Stimulated activated CD4-positive, alpha-beta T cell treated with anti-CD3 and anti-CD28 coated beads, Interleukin-1b, Interleukin-23, amount 100 ng/mL, for 24 hours (primary cell): Measurements from ENCODE around the gene PIK3CA.

Source experiments
- DNase-seq, 4 experiments: peaks; one replicate each; pipeline ENCODE4 v3.0.0-alpha.2; 2020; ENCODE audit warnings: low read depth in 4 of 4, low spot score in 1 of 4

Gene PIK3CA

DNA sequence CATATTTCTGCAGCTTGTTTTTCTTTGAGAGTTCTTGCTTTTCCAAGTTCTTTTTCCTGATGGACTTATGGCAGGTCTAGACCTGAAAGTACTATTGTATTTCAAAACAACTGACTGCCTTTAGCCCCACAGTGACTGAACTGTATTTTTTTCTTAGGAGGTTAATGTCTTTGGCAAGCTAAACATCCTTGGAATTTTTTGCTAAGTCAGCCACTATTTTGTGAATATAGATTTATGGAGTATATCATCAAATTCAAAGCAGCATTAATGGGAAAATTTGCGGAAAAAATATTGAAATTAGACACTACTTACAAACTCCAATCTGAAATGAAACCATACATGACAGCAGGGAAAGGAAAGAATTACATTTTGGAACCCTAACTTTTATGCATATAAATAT, 8.6 kb downstream of the PIK3CA start:
- no peak for DNase-seq

DNA sequence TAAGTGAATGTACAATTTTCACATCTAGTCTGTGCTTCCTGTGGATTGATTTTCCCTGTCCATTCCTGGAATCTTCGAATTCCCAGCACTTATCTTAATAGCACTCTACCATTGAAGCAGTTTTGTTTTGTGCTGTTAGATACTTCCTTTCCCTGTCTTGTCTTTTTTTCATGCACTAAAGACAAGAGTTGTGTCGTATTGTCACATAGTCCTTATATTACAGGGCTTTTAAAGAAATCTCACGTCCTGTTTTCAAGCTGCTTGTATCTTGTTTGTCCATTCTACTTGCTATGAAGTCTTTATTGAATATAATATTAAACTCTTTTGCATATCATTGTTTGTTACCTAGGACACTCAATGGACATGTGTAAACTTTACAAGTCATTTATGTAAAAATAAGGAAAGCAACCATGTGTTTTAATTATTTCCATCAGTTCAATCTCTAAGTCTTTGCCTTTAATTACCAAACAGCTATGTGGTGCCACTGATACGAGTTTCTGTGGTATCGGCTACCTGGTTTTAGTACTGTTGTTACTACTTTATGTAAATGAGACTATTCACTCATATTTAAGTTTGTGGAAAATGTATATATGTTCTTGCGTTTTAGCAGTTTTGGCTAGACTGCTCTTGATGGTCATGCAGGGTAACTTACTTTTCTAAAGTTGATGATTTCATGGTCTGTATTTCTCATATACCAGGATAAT, 10.3 kb downstream of the PIK3CA start:
- DNase-seq: no peak

DNA sequence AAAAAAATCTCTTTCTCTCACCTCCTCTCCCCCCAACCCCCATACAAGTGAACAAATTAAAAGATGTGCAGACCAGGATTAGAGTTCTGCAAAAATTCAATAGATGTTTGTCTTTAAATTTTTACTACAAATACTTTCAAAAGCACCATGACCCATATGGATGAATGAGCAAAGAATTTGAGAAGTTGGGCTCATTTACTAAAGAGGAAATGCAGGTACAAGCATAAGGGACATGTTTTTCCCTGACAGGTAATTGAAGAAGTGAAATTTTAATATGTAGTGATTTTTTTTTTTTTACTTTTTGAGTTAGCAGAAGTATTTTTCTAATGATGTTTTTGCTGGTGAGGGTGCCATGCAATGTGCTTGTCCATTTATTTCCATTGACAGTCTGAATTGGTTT, 15.3 kb downstream of the PIK3CA start:
- no peak for DNase-seq

DNA sequence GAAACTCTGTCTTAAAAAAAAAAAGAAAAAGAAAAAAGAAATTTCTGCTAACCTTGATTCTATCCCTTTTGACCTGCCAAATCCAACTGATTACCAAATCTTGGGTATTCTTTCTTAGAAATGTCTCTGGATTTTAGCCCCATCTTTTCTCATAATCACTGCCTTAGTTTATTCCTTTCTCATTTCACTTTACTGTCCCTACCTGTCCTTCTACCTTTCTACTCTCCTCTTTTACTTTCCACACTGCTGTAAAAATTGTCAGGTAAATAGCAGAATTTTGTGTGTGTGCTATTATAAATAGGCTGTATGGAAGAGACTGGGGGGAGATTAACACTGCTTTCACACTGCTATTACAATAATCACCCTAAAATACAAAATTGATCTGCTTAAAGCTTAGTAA, 16.7 kb downstream of the PIK3CA start:
- no peak for DNase-seq

DNA sequence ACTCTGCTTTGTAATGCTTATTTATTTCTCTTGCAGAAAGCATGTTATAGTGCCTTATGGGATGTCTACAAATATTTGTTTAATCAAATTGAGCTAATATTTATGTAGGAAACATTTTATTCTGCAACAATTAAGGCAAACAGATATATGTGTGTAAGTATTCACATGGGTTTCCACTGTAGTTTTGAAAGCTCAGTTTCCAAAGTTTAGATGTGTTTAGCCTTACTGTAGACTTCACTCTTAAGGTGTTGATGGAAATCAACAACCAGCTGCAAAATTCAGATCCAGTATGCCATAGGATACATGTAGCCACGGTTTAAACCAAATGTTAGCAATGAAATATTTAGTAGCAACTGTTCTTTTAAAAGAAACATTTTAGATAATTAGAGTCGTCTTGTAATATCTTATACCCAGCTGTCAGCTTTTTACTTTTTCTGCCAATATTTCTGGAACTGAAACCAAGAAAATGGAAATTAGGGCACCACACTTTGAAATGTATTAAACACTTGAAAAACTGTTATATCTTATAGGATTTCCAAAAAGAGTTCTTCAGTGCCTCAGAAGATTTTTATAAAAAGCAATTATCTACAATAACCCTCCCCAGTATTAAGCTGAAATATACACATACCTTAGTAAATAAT, 18.5 kb downstream of the PIK3CA start:
- DNase-seq: no peak

DNA sequence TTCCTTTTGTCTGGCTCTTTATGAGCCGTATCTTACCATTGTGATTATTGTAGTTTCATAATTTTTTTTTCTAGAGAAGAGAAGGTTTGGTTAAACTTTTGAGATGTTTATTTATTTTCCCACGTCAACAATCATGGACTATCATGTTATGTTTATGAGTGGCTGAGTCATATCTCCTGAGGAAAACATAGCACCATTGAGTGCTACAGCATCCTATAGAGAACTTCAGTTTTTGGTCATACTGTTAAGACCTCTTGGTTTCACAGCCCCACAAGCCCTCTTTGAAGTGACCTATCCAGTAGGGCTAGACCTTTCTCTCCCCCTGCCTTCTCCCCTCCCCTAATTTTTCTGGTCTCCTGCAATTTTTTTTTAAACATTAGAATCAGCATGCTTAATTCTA, 20.8 kb downstream of the PIK3CA start:
- DNase-seq: no peak

DNA sequence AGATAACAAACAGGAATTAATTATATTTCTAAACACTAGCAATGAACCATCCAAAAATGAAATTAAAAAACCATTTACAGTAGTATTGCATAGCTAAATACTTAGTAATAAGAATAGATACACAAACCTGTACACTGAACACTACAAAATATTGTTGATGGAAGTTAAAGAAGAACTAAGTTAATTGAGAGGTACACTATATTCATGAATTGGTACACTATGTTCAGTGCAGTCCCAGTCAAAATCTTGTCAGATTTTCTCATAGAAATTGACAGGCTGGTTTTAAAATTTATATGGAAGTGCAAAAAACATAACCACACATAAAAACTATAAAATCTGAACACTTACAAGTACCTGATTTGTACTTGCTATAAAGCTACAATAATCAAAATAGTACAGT, 24.4 kb downstream of the PIK3CA start:
- DNase-seq: no peak

DNA sequence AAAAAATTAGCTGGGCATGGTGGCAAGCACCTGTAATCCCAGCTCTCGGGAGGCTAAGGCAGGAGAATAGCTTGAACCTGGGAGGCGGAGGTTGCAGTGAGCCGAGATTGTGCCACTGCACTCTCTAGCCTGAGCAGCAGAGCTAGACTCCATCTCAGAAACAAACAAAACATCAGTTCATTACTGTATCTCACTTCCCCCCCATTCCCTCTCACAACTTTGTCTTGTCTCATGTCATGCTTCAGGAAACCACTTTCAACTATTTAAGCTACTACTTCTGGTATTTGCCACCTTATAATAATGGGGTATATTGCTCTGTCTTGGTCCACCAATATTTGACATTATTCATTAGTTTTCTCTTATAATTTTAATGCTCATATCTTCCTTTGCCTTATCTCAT, 26.2 kb downstream of the PIK3CA start:
- no peak for DNase-seq

DNA sequence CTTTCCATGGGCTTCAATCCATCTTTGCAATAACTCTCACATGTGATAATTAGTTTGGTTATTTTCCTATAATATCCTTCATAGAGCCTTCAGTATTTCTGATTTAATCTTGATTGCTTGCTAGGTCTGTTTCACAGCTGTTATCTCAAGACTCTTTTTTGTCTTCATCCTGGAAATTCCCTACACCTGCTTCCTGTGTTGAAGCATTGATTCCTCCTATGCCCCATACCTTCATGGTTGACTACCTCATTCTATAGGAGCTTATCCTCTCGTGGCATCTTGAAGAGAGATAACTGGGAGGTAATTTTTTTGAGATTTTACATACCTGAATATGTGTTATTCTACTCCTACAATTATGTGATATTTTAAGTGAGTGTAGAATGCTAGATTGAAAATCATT, 26.7 kb downstream of the PIK3CA start:
- no peak for DNase-seq

DNA sequence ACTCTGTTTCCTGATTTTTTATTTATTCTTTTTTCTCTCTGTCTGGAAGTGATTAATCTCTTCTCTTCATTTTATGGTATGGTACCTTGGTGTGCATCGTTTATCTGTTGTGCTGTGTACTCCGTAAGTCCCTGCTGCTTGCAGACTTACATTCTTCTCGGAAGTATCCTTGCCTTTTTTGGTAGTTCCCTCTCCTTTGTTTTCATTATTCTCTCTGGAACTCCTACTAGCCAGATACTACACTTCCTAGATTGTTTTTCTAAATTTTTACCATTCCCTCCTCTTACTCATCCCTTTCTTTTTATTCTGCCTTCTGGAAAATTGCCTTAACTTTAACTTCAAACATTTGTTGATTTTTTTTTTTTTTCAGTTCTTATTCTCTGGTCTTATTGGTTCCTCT, 27.2 kb downstream of the PIK3CA start:
- no peak for DNase-seq

DNA sequence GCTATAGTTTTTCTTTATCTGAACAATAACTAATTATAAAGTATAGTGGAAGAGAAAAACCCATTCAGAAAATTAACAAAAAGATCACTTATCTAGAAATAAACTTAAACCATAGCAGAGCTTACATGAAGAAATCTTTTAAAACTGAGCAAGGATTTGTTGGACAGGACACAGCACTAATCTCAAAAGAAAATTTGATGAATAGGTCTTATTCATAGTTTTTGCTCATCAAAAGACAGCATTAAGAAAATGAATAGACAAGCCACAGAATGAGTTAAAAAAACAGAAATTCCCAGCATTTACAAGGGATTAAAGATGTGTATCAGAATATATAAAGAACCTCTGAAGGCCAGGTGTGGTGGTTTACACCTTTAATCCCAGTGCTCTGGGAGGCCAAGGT, 29.5 kb downstream of the PIK3CA start:
- DNase-seq: no peak

DNA sequence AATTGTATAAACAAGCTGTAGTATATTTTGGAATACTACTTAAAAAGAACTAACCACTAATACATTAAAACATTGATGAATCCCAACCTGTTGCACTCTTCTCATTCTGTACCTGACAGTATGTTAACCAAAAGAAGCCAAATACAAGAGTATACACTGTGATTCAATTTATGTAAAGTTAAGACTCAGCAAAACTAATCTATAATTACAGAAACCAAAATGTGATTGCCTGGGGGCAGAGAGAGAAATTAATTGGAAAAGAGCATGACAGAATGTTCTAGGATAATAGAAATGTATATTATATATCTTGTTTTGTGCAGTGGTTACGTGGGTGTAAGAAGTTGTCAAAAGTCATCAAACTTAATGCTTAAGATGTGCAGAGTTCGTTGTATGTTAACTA, 31.1 kb downstream of the PIK3CA start:
- no peak for DNase-seq

DNA sequence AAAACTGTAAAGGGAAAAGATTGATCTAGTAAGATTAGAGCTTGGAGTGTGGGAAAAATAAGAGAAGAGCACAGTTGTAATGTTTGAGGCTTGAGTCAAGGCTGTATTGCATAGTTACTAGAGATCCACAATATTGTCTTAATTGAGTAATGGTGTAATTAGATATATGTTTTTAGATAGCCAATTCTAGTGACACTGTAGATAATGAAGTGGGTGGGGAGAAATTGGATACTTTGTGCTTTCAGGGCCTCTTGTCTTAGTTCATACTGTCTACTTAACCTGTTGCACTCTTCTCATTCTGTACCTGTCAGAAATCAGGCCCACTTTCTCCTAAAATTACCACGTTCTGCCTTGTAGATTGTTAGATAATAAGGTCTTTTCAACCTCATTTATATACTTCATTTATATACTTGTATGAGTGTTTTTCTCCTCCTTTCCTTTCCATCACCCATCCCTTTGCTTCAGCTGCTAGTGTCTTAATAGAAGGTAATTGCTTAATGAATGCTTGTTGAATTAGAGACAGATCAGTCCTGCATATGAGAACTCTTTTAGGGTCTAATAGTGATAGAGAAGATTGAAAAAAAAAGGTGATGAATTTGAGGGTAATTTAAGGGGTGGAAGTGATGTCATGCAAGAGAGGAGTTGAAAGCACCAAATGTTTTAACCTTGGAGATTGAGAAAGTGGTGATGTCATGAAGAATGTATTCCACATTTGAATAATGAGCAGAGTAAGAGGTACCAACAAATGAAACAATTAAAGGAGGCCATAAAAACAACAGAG, 32.0 kb downstream of the PIK3CA start:
- DNase-seq: no peak

DNA sequence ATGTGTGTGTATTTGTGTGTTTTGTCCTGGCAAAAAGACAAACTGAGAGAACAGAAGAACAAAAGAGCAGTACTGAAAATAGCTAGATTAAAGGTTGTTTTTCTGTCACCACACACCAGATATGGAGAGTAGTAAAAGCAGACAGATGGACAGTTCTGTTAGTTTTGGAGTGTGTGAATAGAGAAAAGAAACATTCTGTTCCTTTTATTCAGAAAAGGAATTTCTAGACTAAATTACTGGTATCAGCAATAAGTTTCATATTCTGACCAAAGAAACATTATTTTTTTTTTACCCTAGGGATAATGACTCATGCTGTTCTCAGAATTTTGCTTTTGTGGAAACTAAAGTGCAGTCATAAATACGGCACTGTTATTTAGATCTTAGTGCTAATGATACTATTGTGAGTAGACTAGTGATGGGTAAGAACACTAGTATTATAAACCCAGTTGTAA, 32.9 kb downstream of the PIK3CA start:
- DNase-seq: no peak

DNA sequence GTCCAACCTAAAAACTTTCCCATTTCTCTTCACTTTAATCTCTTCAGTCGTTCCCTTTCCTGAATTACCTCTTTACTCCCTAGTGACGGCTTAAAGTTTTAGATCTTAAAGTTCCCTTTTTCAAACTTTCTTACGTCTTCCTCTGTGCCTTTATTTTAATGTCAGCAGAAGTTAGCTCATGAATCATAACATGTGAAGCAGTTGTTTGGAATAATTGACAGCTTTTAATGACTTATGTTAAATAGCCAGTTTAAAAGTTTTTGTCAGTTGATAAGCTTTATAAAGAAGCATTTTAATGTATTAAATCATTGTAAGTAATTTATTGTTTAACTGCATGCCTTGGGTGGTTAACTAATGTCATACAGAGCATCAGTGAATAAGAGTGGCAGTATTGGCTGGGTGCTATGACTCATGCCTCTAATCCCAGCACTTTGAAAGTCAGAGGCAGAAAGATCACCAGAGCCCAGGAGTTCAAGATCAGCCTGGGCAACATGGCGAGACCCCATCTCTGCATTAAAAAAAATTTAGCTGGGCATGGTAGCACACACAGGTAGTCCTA, 33.9 kb downstream of the PIK3CA start:
- DNase-seq: no peak

DNA sequence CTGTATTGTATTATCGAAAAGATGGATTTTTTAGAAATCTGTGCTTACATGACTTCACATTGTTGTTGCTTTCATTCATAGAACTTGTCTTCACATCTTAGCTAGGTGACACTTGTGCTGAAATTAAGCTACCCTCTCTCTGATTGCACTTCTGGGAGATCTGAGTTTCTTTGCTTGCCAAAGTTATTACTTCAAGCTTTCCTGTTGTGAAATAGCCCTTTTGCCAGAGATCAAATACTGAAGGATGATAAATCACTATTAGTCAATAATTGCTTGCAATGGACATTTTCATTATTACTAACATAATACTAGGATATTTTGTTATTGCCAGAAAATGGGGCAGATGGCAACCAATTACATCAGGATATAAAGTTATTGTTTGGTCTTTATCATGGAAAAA, 34.7 kb downstream of the PIK3CA start:
- no peak for DNase-seq

DNA sequence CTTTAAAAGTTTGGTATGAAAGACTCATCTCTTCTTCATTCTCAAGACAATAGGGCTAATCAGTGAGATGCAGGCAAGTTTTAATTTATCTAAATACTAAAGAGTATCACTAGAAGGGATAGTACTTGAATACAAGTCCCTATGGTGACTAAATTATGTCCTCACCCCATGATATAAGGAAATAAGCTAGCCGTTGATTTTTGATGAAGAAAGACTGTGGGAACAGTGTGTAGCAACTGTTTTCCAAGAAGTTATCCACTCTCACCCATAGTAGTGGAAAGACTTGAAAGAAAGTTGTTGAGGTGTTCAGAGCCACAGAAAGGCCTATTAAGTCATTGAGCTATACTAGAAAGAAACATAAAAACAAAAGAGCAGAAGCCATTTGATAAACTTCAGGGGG, 36.7 kb downstream of the PIK3CA start:
- no peak for DNase-seq

DNA sequence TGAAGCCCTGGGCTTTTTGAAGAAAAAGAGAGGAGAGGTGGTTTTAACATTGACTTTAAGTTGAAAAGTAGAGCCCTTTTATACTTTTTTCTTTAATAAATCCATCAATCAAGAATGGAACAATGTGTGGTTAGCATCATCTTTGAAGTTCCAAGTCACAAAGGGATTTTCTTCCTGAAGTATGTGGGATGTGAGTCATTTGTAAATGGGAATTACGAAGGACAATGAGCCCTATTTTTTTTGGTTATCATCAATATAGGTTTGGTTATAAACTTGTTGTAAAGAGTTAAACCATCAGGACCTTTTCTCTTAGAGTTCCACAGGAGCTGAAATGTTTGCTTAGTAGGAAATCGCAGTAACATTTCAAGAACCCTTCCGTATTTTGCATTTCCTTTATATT, 38.3 kb downstream of the PIK3CA start:
- DNase-seq: no peak

DNA sequence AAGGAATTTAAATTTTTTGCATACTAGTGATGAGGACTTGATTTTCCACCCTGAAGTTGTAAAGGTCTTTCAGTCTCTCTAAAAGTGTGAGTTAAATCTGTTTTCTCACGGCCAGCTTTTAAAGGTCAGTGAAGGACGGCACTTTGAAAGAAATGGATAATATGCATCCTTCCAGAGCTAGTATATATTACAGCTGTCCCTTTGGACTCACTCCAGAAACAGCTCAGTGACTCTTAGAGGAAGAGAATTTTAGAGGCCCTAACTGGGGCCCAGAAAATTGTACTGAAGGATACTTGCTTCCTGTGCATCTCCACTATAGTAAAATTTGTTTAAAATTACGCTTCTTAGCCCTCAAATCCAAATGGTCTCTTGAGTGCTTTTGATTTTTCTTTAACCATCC, 41.6 kb downstream of the PIK3CA start:
- no peak for DNase-seq

DNA sequence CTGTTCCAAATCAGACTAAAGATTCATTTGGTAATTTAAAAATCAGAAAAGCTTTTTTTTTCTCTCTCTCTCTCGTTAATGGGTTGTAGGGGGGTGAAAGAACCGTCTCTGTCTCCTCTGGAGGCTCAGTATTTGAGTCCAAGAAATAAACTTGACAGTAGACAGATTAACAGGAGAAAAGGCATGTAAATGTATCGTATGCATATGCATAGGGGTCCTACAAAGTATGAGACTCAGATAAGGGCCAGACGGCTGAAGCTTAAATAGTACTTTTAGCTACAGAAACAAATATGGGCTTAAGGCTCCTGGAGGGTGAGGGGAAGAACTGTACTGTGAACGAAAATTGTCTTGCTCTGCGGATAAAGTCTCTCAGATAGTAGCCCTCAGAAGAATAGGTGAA, 42.4 kb downstream of the PIK3CA start:
- DNase-seq: no peak

DNA sequence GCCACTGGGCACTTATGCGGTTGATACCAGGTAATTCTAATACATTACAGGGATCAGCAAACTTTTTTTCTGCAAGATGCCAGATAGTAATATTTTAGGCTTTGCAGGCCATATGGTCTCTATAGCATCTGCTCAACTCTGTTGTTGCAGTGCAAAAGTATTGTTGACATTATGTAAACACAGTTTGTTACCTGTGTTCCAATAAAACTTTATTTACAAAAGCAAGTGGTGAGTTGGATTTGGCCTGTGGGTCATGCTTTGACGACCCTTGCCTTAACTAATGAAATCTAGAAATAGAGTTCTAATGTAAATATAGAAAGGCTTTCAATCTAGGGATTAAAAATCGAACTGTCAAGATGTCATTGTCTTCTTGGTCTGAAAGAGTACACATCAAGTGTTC, 44.4 kb downstream of the PIK3CA start:
- DNase-seq: no peak

DNA sequence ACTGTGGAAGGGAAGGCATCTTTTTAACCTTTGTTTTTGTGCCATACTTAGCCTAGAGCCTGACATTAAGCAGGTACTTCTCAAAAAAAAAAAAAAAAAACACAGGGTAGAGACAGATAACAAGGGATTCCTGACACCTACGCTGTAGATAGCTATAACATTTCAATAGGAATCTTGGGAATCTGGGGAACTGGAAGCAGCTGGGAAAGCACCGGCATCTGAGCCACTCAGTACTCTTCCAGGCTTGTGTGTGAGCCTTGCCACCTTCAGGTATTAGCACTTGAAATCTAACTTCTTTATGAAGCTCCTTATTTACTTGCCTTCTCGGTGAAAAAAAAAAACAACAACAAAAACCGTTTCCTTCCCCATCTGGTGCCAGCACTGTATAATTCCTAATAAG, 46.8 kb downstream of the PIK3CA start:
- no peak for DNase-seq
